Epithelial cell of esophagus (primary cell): Measurements from ENCODE around the gene TOM1L2.

Source experiments
- DNase-seq: peaks from one replicate; pipeline ENCODE4 v3.0.0; 2010; ENCODE audit warnings: low read depth
- H3K4me3 ChIP-seq: 2 replicates; pipeline ENCODE4 v1.5.1; 2011; ENCODE audit warnings: mild to moderate bottlenecking, low read length, control low read depth
- TF ChIP-seq, protein P1 (sequence below): IDR thresholded peaks from 2 replicates; pipeline ENCODE4 v1.5.1; 2011; ENCODE audit warnings: low read depth, mild to moderate bottlenecking, low read length, control low read depth, inconsistent platforms; ENCODE audit not compliant: insufficient read depth; ENCODE audit errors: missing control alignments

TOM1L2 gene

DNA sequence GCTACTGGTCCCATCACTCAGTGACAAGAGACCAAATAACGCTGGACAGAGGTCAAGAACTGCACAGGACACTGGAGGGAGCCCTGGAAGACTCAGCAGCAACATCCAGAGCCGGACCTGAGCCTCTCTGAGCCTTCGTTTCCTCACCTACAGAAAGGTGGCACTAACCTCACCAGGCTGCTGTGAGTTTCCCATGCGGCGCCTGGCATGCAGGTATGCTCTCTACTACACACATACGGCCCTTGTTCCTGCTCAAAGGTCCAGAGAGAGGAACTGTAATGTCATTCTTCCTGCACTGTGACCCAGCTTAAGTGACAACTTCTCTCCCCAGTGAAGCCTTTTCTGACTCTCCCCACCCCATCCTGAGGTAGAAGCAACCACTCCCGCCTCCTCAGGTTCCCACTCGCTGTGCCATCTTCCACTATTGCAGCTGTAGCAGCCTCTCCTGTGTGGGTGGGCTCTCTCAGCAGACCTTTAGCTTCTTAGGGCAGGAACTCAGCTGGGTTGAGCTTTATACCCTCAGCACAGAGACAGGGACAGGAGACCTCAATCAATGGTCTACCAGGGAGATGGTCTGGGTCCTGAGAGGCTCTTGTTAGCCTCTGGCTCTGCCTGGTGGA lies 91.5 kb downstream of the TOM1L2 start:
- DNase-seq: no peak
- H3K4me3 ChIP-seq: no peak overlapping the region
- TF ChIP-seq, protein P1, sequence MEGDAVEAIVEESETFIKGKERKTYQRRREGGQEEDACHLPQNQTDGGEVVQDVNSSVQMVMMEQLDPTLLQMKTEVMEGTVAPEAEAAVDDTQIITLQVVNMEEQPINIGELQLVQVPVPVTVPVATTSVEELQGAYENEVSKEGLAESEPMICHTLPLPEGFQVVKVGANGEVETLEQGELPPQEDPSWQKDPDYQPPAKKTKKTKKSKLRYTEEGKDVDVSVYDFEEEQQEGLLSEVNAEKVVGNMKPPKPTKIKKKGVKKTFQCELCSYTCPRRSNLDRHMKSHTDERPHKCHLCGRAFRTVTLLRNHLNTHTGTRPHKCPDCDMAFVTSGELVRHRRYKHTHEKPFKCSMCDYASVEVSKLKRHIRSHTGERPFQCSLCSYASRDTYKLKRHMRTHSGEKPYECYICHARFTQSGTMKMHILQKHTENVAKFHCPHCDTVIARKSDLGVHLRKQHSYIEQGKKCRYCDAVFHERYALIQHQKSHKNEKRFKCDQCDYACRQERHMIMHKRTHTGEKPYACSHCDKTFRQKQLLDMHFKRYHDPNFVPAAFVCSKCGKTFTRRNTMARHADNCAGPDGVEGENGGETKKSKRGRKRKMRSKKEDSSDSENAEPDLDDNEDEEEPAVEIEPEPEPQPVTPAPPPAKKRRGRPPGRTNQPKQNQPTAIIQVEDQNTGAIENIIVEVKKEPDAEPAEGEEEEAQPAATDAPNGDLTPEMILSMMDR: no peak

DNA sequence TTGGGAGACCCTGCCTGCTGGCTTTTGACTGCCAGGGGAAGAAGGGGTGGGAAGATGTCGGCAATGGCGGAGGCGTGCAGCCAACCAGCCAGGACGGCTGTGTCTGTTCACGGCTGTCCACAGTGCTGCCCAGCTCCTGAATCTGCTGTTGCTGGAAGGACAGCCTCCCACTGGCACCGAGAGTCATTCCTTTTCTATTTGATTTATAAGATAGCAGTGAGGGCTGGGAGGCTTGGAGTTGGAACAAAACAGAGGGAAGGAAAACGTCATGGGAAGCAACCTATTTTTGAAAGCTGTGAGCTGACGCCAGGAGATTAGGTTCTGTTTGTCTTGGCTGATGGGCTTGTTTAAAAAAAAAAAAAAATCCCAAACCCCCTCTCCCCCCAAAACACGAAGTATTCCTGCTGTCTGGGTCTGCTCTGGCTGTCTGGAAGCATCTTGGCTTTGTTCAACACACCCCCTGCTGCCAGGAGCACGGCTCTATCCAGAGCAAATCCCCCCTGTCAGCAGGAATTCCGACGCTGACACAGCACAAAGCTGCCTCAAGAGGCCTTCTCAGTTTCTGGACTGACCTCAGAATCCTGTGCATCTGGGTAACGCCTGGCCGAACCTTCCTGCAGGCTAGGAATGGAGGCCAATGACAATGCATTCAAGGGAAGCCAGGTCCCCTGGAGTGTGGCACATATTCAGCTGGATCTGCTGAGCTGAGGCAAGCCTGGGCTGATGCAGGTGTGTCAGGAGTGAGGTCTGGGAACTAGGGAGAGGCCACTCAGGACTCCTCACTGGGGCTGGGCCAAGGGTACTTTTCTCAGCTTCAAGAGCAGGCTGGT lies 94.5 kb downstream of the TOM1L2 start:
- peak; percentile 39 for DNase-seq
- no peak overlapping the region for H3K4me3 ChIP-seq
- TF ChIP-seq, protein P1: no peak

DNA sequence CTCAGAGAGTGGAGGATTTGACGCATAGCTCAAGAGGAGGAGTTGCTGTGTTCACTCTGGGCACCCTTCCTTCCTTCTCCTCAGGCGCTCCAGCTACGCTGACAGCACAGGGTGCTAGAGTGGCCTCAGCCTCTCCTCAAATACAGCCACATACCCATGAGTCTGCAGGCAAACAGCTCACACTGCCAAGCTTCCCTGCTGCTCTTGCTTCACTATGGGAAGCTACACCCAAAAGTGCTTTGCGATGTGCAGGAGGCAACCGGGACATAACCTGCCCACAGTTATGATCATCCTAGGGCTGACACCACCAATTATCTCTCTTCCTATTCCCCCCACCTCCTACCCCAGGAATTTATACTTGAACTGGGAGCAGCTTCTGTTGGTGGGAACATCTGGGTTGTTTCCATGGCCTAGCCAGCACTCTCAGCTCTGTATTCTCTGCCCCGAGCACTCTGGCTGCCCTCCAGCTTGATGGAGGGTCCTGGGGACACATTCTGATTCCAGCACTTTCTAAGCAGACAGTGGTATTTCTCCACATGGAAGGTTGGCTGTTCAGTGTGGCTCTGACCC lies 95.2 kb downstream of the TOM1L2 start:
- H3K4me3 ChIP-seq: no peak overlapping the region
- TF ChIP-seq, protein P1: no peak
- no peak for DNase-seq

GRCh38 chr17:17874478-17874877 lies 97.7 kb downstream of the TOM1L2 start:
- H3K4me3 ChIP-seq: no peak overlapping the region
- peak; percentile 96 for DNase-seq
- TF ChIP-seq, protein P1: no peak

GRCh38 chr17:17873450-17873991 lies 98.7 kb downstream of the TOM1L2 start:
- TF ChIP-seq, protein P1: no peak
- DNase-seq: no peak

GRCh38 chr17:17872547-17873345 lies 99.5 kb downstream of the TOM1L2 start:
- peak; percentile 25 for DNase-seq
- TF ChIP-seq, protein P1: no peak
- no peak overlapping the region for H3K4me3 ChIP-seq

More at GRCh38 chr17:17873450-17873991, 98.7 kb downstream of the TOM1L2 start:
- H3K4me3 ChIP-seq: no peak overlapping the region
